ENCODE measurements around the gene WDR77. TPM values are rescaled to one million over a fixed set of nuclear protein-coding genes. Genes with fewer than 3 reads are reported as not detected.

WDR77 gene
- polyA plus RNA-seq, 3 donors from 2014 or later, result 33.6 to 37.9 (median 36.3) TPM

- Mint-ChIP-seq H3K27ac (no peak overlapping the region), H3K9me3 (no peaks in the 10 kb centered on the region), H3K4me3 (no peak overlapping the region), H3K27me3 (ENCODE audit: low read depth in 3 of 3) (no peaks in the 10 kb centered on the region), H3K4me1 (peaks cover 0 to 2% of the 10 kb centered on the region in 2 donors), H3K36me3 (peaks cover 8 to 23% (median 23%) of the 10 kb centered on the region in 3 donors)
- DNase-seq, result no peak
Observed at GRCh38 chr1:111465754-111466153, 16.7 kb upstream of the WDR77 start.

GRCh38 chr1:111463029-111463683 is 14.1 kb upstream of the WDR77 start:
- Mint-ChIP-seq H3K9me3 (no peaks in the 10 kb centered on the region), H3K4me3 (no peak overlapping the region), H3K4me1 (peaks cover 0 to under 1% of the 10 kb centered on the region in 2 donors), H3K27ac (peak overlapping the region in 3 of 6 donors; percentile 18 to 40 (median 37)), H3K27me3 (ENCODE audit: low read depth in 3 of 3) (no peaks in the 10 kb centered on the region), H3K36me3 (peaks cover 14 to 31% (median 23%) of the 10 kb centered on the region in 3 donors)
- DNase-seq, result no peak

- Mint-ChIP-seq H3K36me3 (peaks cover 21 to 32% (median 25%) of the 10 kb centered on the region in 3 donors), H3K27me3 (ENCODE audit: low read depth in 3 of 3) (no peaks in the 10 kb centered on the region), H3K4me3 (no peak overlapping the region), H3K9me3 (no peaks in the 10 kb centered on the region), H3K27ac (peak overlapping the region in 3 of 6 donors; percentile 18 to 40 (median 32)), H3K4me1 (peaks cover 2 to 7% of the 10 kb centered on the region in 2 donors)
- no peak for DNase-seq
Observed at GRCh38 chr1:111462370-111463028, 13.4 kb upstream of the WDR77 start.

- H3K4me1 Mint-ChIP-seq, result peaks cover 2 to 14% of the 10 kb centered on the region in 2 donors
- H3K36me3 Mint-ChIP-seq, result peaks cover 21 to 37% (median 26%) of the 10 kb centered on the region in 3 donors
- no peaks in the 10 kb centered on the region for H3K27me3 Mint-ChIP-seq (ENCODE audit: low read depth in 3 of 3)
- no peak for DNase-seq
- H3K9me3 Mint-ChIP-seq, result no peaks in the 10 kb centered on the region
- H3K27ac Mint-ChIP-seq, result no peak overlapping the region
- no peak overlapping the region for H3K4me3 Mint-ChIP-seq
Observed at GRCh38 chr1:111461765-111462164, 12.7 kb upstream of the WDR77 start.

GRCh38 chr1:111455642-111456031 is 6.6 kb upstream of the WDR77 start:
- DNase-seq, result no peak
- Mint-ChIP-seq H3K4me1 (peaks cover 41 to 75% of the 10 kb centered on the region in 2 donors), H3K27ac (peak overlapping the region in 5 of 6 donors; percentile 20 to 77 (median 30)), H3K4me3 (no peak overlapping the region), H3K36me3 (peaks cover 20 to 47% (median 20%) of the 10 kb centered on the region in 3 donors), H3K9me3 (peaks cover 0 to 2% (median 0%) of the 10 kb centered on the region in 6 donors), H3K27me3 (ENCODE audit: low read depth in 3 of 3) (no peaks in the 10 kb centered on the region)

GRCh38 chr1:111454859-111455641 is 6.0 kb upstream of the WDR77 start:
- H3K4me3 Mint-ChIP-seq, result no peak overlapping the region
- no peaks in the 10 kb centered on the region for H3K27me3 Mint-ChIP-seq (ENCODE audit: low read depth in 3 of 3)
- H3K36me3 Mint-ChIP-seq, result peaks cover 20 to 46% (median 20%) of the 10 kb centered on the region in 3 donors
- no peak for DNase-seq
- peak overlapping the region in 5 of 6 donors; percentile 12 to 71 (median 20) for H3K27ac Mint-ChIP-seq
- peaks cover 0 to 2% (median 0%) of the 10 kb centered on the region in 6 donors for H3K9me3 Mint-ChIP-seq
- peaks cover 47 to 80% of the 10 kb centered on the region in 2 donors for H3K4me1 Mint-ChIP-seq

- H3K4me1 Mint-ChIP-seq, result peaks cover 57 to 93% of the 10 kb centered on the region in 2 donors
- H3K36me3 Mint-ChIP-seq, result peaks cover 15 to 44% (median 22%) of the 10 kb centered on the region in 3 donors
- DNase-seq, result no peak
- peak overlapping the region in 3 of 6 donors; percentile 5 to 75 (median 17) for H3K27ac Mint-ChIP-seq
- peaks cover 4 to 7% (median 6%) of the 10 kb centered on the region in 3 donors for H3K27me3 Mint-ChIP-seq (ENCODE audit: low read depth in 3 of 3)
- peaks cover 0 to 2% (median 0%) of the 10 kb centered on the region in 6 donors for H3K9me3 Mint-ChIP-seq
- no peak overlapping the region for H3K4me3 Mint-ChIP-seq
Observed at GRCh38 chr1:111453706-111454105, 4.7 kb upstream of the WDR77 start.

- Mint-ChIP-seq H3K4me1 (peaks cover 66 to 98% of the 10 kb centered on the region in 2 donors), H3K4me3 (no peak overlapping the region), H3K27me3 (ENCODE audit: low read depth in 3 of 3) (peaks cover 4 to 7% (median 6%) of the 10 kb centered on the region in 3 donors), H3K27ac (peak overlapping the region in 1 of 6 donors; percentile 24), H3K36me3 (peaks cover 8 to 37% (median 20%) of the 10 kb centered on the region in 3 donors), H3K9me3 (peaks cover 0 to 2% (median 0%) of the 10 kb centered on the region in 6 donors)
- no peak for DNase-seq
Observed at GRCh38 chr1:111452581-111452980, 3.5 kb upstream of the WDR77 start.

GRCh38 chr1:111450185-111450584 is 1.1 kb upstream of the WDR77 start:
- H3K9me3 Mint-ChIP-seq, result peaks cover 0 to 2% (median 0%) of the 10 kb centered on the region in 6 donors
- peak overlapping the region; percentile 99 to 100 (median 100) for H3K4me3 Mint-ChIP-seq
- no peak for DNase-seq
- H3K27ac Mint-ChIP-seq, result peak overlapping the region; percentile 92 to 99 (median 99)
- H3K4me1 Mint-ChIP-seq, result peaks cover 68 to 93% of the 10 kb centered on the region in 2 donors
- H3K36me3 Mint-ChIP-seq, result peaks cover 11 to 27% (median 16%) of the 10 kb centered on the region in 3 donors
- peaks cover 4 to 7% (median 6%) of the 10 kb centered on the region in 3 donors for H3K27me3 Mint-ChIP-seq (ENCODE audit: low read depth in 3 of 3)

GRCh38 chr1:111449703-111450017 is 604 bp upstream of the WDR77 start:
- Mint-ChIP-seq H3K4me1 (peaks cover 65 to 93% of the 10 kb centered on the region in 2 donors), H3K27me3 (ENCODE audit: low read depth in 3 of 3) (peaks cover 4 to 7% (median 6%) of the 10 kb centered on the region in 3 donors), H3K4me3 (peak overlapping the region; percentile 99 to 100 (median 100)), H3K27ac (peak overlapping the region; percentile 92 to 99 (median 99)), H3K9me3 (peaks cover 0 to 2% (median 0%) of the 10 kb centered on the region in 6 donors), H3K36me3 (peaks cover 12 to 26% (median 13%) of the 10 kb centered on the region in 3 donors)
- DNase-seq, result no peak

- peaks cover 61 to 93% of the 10 kb centered on the region in 2 donors for H3K4me1 Mint-ChIP-seq
- peaks cover 19 to 37% (median 22%) of the 10 kb centered on the region in 3 donors for H3K36me3 Mint-ChIP-seq
- peaks cover 0 to 2% (median 0%) of the 10 kb centered on the region in 6 donors for H3K9me3 Mint-ChIP-seq
- H3K27ac Mint-ChIP-seq, result peak overlapping the region; percentile 46 to 99 (median 88)
- H3K27me3 Mint-ChIP-seq (ENCODE audit: low read depth in 3 of 3), result peaks cover 4 to 7% (median 6%) of the 10 kb centered on the region in 3 donors
- DNase-seq, result no peak
- H3K4me3 Mint-ChIP-seq, result peak overlapping the region; percentile 99 to 100 (median 100)
Observed at GRCh38 chr1:111448482-111448917, 556 bp downstream of the WDR77 start.

GRCh38 chr1:111446967-111447892 is 1.8 kb downstream of the WDR77 start:
- H3K9me3 Mint-ChIP-seq, result peaks cover 0 to 2% (median 0%) of the 10 kb centered on the region in 6 donors
- H3K4me3 Mint-ChIP-seq, result peak overlapping the region; percentile 99 to 100 (median 100)
- H3K36me3 Mint-ChIP-seq, result peaks cover 24 to 50% (median 24%) of the 10 kb centered on the region in 3 donors
- peak overlapping the region in 5 of 6 donors; percentile 46 to 99 (median 83) for H3K27ac Mint-ChIP-seq
- peaks cover 51 to 81% of the 10 kb centered on the region in 2 donors for H3K4me1 Mint-ChIP-seq
- DNase-seq, result no peak
- H3K27me3 Mint-ChIP-seq (ENCODE audit: low read depth in 3 of 3), result peaks cover 4 to 7% (median 6%) of the 10 kb centered on the region in 3 donors
